ENCODE measurements around the gene AP1S3.
A peak's percentile ranks its signal among the peaks of the same experiment; 100 is the strongest.

GRCh38 chr2:223820549-223820948 lies 16.8 kb downstream of the AP1S3 start:
- TF ChIP-seq CTCF (IDR thresholded peaks at IDR 0.05 in 2 of 3, conservative IDR thresholded peaks at IDR 0.05 in 1 of 3; ENCODE audit: borderline replicate concordance in 1 of 3, insufficient read depth in 1 of 3, low read depth in 2 of 3, low read length in 2 of 3) = no peak
- TF ChIP-seq POLR2AphosphoS5 (IDR thresholded peaks at IDR 0.05; ENCODE audit: low read depth, low read length) = no peak
- TF ChIP-seq POLR2A (IDR thresholded peaks at IDR 0.05; ENCODE audit: borderline replicate concordance, extremely low read depth, insufficient read depth, insufficient read length) = no peak
- TF ChIP-seq SRF (IDR thresholded peaks at IDR 0.05; ENCODE audit: low read depth) = no peak
- TF ChIP-seq ZNF274 (IDR thresholded peaks at IDR 0.05; ENCODE audit: low read depth, low read length) = no peak
- no peak for TF ChIP-seq SIN3A (IDR thresholded peaks at IDR 0.05; ENCODE audit: low read depth)
- TF ChIP-seq SP1 (IDR thresholded peaks at IDR 0.05; ENCODE audit: low read depth) = peak; percentile 52; the same call in 1 of the 2 replicates
- no peak for TF ChIP-seq EGR1 (IDR thresholded peaks at IDR 0.05; ENCODE audit: low read depth)
- no peak for TF ChIP-seq TCF7L2 (IDR thresholded peaks at IDR 0.05; ENCODE audit: borderline replicate concordance, extremely low read depth, insufficient read depth, insufficient read length)
